ENCODE measurements around the gene TBC1D2.

The TBC1D2 gene

DNA sequence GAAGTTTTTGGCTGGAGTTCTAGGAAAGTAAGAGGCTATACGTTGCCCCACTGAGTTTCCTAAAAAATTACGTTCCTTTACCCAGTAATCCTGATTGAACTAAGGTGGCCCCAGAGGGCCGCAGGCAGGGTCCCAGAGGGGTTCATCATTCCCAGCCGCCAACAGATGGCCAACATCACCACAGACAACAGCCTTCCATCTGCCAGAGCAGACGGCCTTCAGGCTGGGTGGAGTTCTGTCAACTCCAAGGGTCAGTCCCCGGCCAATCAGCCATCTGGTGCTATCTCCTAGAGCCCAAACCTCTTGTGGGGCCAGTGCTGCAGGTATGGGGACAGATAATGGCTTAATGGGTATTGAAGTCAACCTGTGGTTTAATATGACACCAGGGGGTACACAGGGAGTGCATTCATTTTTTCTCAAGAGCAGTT is 30.4 kb downstream of the TBC1D2 start:
- Mint-ChIP-seq H3K9me3 (no peaks in the 10 kb centered on the region), H3K4me1 (ENCODE audit: low read depth) (no peaks in the 10 kb centered on the region), H3K36me3 (ENCODE audit: low read depth) (no peaks in the 10 kb centered on the region)

DNA sequence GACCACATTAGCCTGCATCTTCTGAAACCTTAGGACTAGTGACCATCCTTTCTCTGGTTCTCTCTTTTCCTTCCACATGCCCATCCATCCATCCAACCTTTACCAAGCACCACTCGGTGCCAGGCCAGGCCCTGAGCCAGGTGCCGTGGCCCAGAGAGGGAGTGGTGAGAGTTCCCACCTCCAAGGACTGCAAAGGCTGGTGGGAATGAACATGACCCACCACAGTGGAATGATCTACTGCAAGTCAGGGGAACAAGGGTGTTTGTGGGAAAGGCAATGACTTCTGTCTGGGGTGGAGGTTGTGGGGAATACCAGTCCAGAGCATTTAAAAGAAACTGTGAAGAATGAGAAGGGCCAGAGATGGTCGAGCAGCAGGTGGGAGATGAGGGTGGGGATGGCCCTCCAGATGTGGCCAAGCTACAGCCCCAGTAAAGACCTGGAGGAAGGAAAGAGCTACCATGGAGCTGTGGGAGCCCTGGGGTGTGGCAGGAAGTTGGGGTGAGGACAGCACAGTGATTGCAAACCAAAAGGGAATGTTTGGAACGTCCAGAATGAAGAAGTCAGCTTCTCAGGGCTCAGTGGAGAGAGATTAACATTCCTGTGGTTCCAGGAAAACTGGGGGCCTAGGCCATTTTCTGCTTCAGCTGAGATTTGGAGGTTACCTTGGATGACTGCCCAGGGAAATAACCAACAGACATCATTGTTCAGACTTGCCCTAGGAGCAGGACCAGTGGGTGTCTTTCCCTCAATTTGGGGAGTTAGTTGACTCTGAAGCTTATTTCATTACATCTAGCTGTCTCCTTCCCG is 32.4 kb downstream of the TBC1D2 start:
- no peak for DNase-seq (ENCODE audit: low spot score)
- Mint-ChIP-seq H3K27ac (no peak overlapping the region), H3K4me3 (no peak overlapping the region), H3K27me3 (ENCODE audit: low read depth) (no peaks in the 10 kb centered on the region), H3K36me3 (ENCODE audit: low read depth) (no peaks in the 10 kb centered on the region), H3K4me1 (ENCODE audit: low read depth) (no peaks in the 10 kb centered on the region), H3K9me3 (no peaks in the 10 kb centered on the region)

More for the DNA sequence above, 30.4 kb downstream of the TBC1D2 start:
- DNase-seq (ENCODE audit: low spot score), result no peak
- Mint-ChIP-seq H3K27ac (no peak overlapping the region), H3K4me3 (no peak overlapping the region), H3K27me3 (ENCODE audit: low read depth) (no peaks in the 10 kb centered on the region)

DNA sequence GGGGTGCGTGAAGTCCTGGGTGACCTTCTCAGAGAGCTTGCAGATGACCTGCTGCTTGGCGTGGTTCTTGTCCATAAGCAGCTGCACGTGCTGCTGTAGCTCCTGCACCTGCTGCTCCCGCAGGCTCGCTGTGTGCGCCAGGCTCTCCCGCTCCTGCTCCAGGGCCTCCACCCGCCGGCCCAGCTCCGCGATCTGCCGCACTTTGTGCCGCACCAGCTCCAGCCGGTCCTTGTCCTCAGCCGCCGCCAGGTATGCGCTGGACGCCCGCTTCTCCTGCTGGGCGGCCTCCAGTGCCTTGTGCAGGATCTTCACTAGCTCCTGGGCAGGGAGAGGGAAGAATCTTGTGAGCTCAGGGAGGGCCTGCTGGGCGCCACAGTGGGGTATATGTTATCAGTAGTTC is 34.5 kb downstream of the TBC1D2 start:
- Mint-ChIP-seq H3K36me3 (ENCODE audit: low read depth) (no peaks in the 10 kb centered on the region), H3K4me1 (ENCODE audit: low read depth) (no peaks in the 10 kb centered on the region), H3K27ac (no peak overlapping the region), H3K9me3 (no peaks in the 10 kb centered on the region), H3K27me3 (ENCODE audit: low read depth) (no peaks in the 10 kb centered on the region), H3K4me3 (no peak overlapping the region)
- no peak for DNase-seq (ENCODE audit: low spot score)

DNA sequence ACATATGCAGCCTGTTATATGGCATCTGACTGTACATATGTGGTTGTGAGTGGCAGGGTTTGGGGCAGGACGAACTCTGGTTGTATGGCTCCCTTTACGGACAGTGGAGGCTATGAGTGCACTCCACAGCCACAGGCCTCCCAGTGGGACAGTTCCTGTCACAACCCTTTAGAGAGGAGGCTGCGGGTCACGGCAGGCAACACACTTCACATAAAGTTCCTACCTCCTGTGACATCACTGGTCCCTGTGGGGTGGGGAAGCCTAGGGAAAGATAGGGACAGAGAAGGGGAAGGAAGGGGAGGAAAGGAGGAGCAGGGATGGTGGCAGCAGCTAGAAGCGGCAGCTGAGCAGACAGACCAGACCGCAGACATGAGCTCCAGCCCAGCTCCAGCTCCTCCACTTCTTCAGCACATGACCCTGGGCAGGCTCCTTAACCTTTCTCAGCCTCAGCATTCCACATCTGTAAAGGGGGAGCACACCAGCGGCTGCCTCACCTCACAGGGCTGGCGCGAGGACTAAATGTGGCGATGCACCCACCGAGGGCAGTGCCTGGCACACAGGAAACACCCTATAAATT is 35.6 kb downstream of the TBC1D2 start:
- Mint-ChIP-seq H3K27me3 (ENCODE audit: low read depth) (no peaks in the 10 kb centered on the region), H3K27ac (no peak overlapping the region), H3K36me3 (ENCODE audit: low read depth) (no peaks in the 10 kb centered on the region), H3K9me3 (no peaks in the 10 kb centered on the region), H3K4me1 (ENCODE audit: low read depth) (no peaks in the 10 kb centered on the region), H3K4me3 (no peak overlapping the region)
- DNase-seq (ENCODE audit: low spot score), result no peak

DNA sequence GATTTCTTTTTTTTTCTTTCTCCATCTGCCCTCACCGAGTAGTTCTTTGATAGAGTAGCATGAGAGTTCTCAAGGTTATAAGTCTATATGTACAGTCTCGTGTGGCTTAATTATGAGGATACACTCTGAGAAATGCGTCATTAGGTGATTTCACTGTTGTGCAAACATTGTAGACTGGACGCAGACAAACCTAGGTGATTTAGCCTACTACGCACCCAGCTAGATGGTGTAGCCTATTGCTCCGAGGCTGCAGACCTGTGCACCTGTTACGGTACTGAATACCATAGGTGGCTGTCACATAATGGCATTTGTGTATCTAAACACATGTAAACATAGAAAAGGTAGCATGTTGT is 36.1 kb downstream of the TBC1D2 start:
- no peak overlapping the region for H3K4me3 Mint-ChIP-seq
- H3K9me3 Mint-ChIP-seq, result no peaks in the 10 kb centered on the region
- H3K27ac Mint-ChIP-seq, result no peak overlapping the region
- no peaks in the 10 kb centered on the region for H3K4me1 Mint-ChIP-seq (ENCODE audit: low read depth)
- no peaks in the 10 kb centered on the region for H3K27me3 Mint-ChIP-seq (ENCODE audit: low read depth)
- DNase-seq (ENCODE audit: low spot score), result no peak
- H3K36me3 Mint-ChIP-seq (ENCODE audit: low read depth), result no peaks in the 10 kb centered on the region

DNA sequence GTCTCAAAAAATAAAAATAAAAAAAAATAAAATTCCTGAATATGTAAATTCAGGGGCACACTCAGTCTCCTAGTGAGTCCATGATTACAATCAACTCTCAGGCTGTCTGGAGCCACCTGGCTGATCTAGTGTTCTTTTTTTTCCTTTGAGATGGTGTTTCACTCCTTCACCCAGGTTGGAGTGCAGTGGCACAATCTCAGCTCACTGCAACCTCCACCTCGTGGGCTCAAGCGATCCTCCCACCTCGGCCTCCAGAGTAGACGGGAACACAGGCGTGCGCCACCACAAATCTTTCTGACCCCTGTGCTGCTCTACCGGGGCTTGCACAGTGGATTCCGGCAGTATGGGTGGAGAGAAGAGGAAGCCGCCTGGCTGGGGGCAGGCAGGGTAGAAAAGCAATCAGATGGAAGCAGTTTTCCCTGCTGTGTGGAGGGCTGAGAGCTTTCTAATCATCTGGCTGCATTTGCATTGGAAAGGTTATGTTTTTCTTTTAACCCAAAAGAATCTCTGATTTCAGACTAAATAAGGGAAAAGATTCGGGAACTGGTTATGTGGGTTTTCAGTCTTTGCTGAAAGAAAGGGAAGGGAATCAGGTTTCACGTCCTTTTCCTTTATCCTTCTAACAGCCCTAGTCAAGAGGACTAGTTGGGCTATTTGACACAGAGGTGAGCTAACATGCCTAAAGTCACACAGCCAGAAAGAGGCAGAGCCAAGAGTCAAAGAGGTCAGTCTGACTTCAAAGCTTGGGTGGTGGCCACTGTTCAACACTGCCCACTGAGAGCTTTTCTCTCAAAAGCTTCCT is 36.7 kb downstream of the TBC1D2 start:
- no peak for DNase-seq (ENCODE audit: low spot score)
- H3K27ac Mint-ChIP-seq, result no peak overlapping the region
- H3K36me3 Mint-ChIP-seq (ENCODE audit: low read depth), result no peaks in the 10 kb centered on the region
- no peaks in the 10 kb centered on the region for H3K4me1 Mint-ChIP-seq (ENCODE audit: low read depth)
- no peaks in the 10 kb centered on the region for H3K27me3 Mint-ChIP-seq (ENCODE audit: low read depth)
- no peaks in the 10 kb centered on the region for H3K9me3 Mint-ChIP-seq
- no peak overlapping the region for H3K4me3 Mint-ChIP-seq

DNA sequence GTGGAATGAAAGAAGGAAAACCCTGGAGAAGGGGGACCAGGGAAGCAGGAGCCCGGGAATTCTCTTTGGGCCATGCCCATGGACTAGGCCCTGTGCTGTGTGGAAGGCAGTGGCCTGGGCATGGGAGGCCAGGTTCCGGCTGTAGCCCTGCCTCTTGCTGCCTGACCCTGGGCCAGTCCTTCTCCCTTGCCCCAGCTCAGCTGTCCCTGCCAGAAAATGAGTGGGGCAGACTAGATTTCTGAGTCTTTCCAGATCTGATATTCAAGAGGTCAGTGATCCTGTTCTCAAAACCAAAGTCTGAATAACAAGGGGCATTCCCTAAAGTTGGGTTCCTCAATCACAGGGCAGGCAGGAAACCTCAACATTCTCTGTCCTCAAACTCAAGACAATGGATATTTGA is 38.2 kb downstream of the TBC1D2 start:
- H3K27me3 Mint-ChIP-seq (ENCODE audit: low read depth), result no peaks in the 10 kb centered on the region
- peaks cover 2% of the 10 kb centered on the region for H3K4me1 Mint-ChIP-seq (ENCODE audit: low read depth)
- no peaks in the 10 kb centered on the region for H3K36me3 Mint-ChIP-seq (ENCODE audit: low read depth)
- H3K4me3 Mint-ChIP-seq, result no peak overlapping the region
- no peaks in the 10 kb centered on the region for H3K9me3 Mint-ChIP-seq
- no peak overlapping the region for H3K27ac Mint-ChIP-seq
- DNase-seq (ENCODE audit: low spot score), result no peak

DNA sequence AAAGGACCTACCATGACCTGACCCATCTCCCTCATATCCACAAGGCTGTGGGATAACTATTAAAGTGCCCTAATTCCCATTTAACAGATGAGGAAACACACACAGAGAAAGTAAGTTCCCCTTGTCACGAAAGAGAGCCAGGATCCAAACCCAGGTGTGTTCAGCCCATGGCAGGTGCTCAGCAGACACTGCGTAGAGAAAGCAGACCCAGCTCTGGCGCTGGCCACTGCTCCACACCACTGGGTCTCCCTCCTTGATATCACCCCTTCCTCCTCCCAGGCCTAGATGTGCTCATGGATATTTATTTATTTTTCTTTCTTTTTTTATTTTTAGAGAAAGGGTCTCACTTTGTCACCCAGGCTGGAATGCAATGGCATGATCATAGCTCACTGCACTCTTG is 39.1 kb downstream of the TBC1D2 start:
- DNase-seq (ENCODE audit: low spot score), result no peak
- Mint-ChIP-seq H3K27me3 (ENCODE audit: low read depth) (no peaks in the 10 kb centered on the region), H3K9me3 (no peaks in the 10 kb centered on the region), H3K27ac (no peak overlapping the region), H3K4me1 (ENCODE audit: low read depth) (peaks cover 2% of the 10 kb centered on the region), H3K36me3 (ENCODE audit: low read depth) (no peaks in the 10 kb centered on the region), H3K4me3 (no peak overlapping the region)

DNA sequence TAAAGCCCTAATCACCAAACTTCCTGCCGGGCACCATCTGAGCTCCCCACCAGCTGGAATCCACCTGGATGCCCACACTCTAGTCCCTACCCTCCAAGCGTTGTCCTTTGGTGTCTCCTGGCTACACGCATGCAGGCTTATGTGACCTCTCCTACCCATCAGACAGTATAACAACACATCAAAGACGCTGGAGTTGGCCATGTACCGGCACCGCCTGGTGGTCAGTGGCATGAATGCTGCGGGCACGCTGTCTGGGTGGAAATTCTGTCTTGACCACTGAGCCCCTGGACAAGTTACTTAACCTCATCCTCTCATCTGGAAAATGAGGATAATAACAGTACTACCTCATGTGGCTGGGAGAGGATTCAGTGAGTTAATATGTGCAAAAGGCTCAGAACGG is 39.6 kb downstream of the TBC1D2 start:
- H3K36me3 Mint-ChIP-seq (ENCODE audit: low read depth), result no peaks in the 10 kb centered on the region
- H3K27me3 Mint-ChIP-seq (ENCODE audit: low read depth), result no peaks in the 10 kb centered on the region
- no peak overlapping the region for H3K27ac Mint-ChIP-seq
- H3K4me1 Mint-ChIP-seq (ENCODE audit: low read depth), result peaks cover 2% of the 10 kb centered on the region
- H3K4me3 Mint-ChIP-seq, result no peak overlapping the region
- no peaks in the 10 kb centered on the region for H3K9me3 Mint-ChIP-seq
- no peak for DNase-seq (ENCODE audit: low spot score)

DNA sequence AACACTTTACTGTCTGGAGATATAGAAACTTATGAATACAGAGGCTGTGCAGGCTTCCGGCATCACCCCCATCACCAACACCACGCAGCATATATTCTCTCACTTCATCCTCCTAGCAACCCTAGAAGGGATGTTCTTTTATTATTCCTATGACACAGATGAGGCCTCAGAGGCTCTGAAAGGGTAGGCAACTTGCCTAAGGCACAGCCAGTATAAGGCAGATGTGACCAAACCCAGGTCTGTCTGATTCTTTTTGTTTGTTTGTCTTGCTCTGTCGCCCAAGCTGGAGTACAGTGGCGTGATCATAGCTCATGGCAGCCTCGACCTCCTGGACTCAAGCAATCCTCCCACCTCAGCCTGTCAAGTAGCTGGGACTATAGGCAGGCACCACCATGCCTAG is 40.2 kb downstream of the TBC1D2 start:
- no peaks in the 10 kb centered on the region for H3K36me3 Mint-ChIP-seq (ENCODE audit: low read depth)
- peaks cover 2% of the 10 kb centered on the region for H3K4me1 Mint-ChIP-seq (ENCODE audit: low read depth)
- no peaks in the 10 kb centered on the region for H3K27me3 Mint-ChIP-seq (ENCODE audit: low read depth)
- H3K9me3 Mint-ChIP-seq, result no peaks in the 10 kb centered on the region
- H3K4me3 Mint-ChIP-seq, result no peak overlapping the region
- no peak overlapping the region for H3K27ac Mint-ChIP-seq
- no peak for DNase-seq (ENCODE audit: low spot score)

DNA sequence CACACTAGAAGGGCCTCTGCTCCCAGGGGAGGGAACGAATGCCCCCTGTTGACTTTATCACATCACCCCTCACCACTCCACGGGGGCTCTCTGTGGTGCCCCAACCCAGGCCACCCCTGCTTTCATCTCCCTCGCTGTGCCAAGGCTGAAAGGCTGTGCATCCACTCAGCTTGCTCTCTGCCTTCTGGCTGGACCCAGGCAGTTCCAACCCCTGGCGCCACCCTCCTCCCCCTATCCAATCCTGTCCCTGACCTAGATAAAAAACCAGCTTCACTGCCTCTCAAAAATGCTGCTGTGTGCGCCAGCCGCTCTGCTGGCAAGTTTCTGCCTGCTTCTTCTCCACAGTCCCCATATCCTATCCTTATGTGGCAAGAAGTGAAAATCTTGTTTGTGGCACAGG is 40.6 kb downstream of the TBC1D2 start:
- H3K4me1 Mint-ChIP-seq (ENCODE audit: low read depth), result peaks cover 2% of the 10 kb centered on the region
- H3K36me3 Mint-ChIP-seq (ENCODE audit: low read depth), result no peaks in the 10 kb centered on the region
- H3K27me3 Mint-ChIP-seq (ENCODE audit: low read depth), result no peaks in the 10 kb centered on the region
- no peaks in the 10 kb centered on the region for H3K9me3 Mint-ChIP-seq
- no peak for DNase-seq (ENCODE audit: low spot score)
- no peak overlapping the region for H3K27ac Mint-ChIP-seq
- no peak overlapping the region for H3K4me3 Mint-ChIP-seq

DNA sequence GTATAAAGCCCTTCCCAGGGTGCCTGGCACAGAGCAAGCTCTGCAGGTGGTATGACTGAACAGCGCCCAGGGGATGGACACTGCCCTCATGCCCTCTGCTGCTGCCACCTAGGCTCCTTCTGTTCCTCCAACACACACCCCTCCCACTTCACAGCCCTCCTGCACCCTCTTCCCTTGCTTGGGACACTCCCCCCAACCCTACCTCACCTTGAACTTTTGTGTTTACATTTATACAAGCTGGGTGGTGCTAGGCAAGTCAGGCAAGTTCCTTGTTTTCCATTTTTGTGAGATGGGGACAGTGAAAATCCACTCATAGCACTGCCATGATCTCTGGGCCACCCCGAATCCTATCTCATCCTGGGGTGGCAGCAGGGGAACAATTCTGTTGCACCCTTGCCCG is 44.2 kb downstream of the TBC1D2 start:
- Mint-ChIP-seq H3K27me3 (ENCODE audit: low read depth) (no peaks in the 10 kb centered on the region), H3K4me3 (no peak overlapping the region), H3K4me1 (ENCODE audit: low read depth) (peaks cover 2% of the 10 kb centered on the region), H3K36me3 (ENCODE audit: low read depth) (no peaks in the 10 kb centered on the region), H3K27ac (no peak overlapping the region), H3K9me3 (no peaks in the 10 kb centered on the region)
- no peak for DNase-seq (ENCODE audit: low spot score)

DNA sequence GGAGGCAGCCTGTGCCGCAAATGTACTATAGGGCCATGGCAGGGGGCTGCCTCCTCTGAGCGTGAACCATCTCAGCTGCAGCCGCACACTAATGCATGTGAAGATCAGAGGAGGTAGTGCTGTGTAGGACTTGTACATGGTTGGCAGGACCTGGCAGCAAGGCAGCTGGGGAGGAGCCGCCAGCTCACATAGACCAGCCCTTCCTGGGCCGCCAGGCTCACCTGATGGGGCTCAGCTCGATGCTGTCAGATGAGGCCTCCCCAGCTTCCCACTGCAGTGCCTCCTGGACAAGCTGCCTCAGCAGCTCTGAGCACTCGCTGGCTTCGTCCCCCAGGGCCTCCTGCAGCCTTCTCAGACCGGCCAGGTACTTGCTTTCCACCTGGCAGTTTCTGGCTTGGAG is 45.0 kb downstream of the TBC1D2 start:
- H3K27ac Mint-ChIP-seq, result no peak overlapping the region
- DNase-seq (ENCODE audit: low spot score), result no peak
- no peak overlapping the region for H3K4me3 Mint-ChIP-seq
- no peaks in the 10 kb centered on the region for H3K27me3 Mint-ChIP-seq (ENCODE audit: low read depth)
- no peaks in the 10 kb centered on the region for H3K36me3 Mint-ChIP-seq (ENCODE audit: low read depth)
- no peaks in the 10 kb centered on the region for H3K9me3 Mint-ChIP-seq
- peaks cover 4% of the 10 kb centered on the region for H3K4me1 Mint-ChIP-seq (ENCODE audit: low read depth)

DNA sequence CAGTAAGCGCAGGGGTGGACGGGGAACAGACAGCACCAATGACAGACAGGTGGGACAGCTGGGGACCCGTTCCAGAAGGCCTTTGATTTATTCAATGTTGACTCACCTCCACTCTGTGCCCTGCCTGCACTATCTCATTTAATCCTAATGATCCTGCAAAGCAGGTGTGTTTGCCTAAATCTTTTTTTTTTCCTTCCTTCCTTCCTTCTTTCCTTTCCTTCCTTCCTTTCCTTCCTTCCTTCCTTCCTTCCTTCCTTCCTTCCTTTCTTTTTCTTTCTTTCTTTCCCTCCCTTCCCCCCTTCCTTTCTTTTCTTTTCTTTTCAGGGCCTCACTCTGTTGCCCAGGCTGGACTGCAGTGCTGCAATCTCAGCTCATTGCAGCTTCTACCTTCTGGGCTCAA is 45.9 kb downstream of the TBC1D2 start:
- H3K27me3 Mint-ChIP-seq (ENCODE audit: low read depth), result no peaks in the 10 kb centered on the region
- peaks cover 4% of the 10 kb centered on the region for H3K4me1 Mint-ChIP-seq (ENCODE audit: low read depth)
- H3K9me3 Mint-ChIP-seq, result no peaks in the 10 kb centered on the region
- DNase-seq (ENCODE audit: low spot score), result no peak
- no peak overlapping the region for H3K27ac Mint-ChIP-seq
- no peak overlapping the region for H3K4me3 Mint-ChIP-seq
- H3K36me3 Mint-ChIP-seq (ENCODE audit: low read depth), result no peaks in the 10 kb centered on the region
